SK-N-SH (cell line): ENCODE measurements around the gene MSL1.

Source experiments
- CTCF ChIP-seq: fragments of 200-600 bp; sonication (generic); IDR thresholded peaks from 2 replicates; pipeline ENCODE4 v1.6.1; 2017; ENCODE audit warnings: antibody characterized with exemption, mild to moderate bottlenecking, moderate library complexity
- RXRA ChIP-seq: IDR thresholded peaks from 2 replicates; pipeline ENCODE4 v1.4.0; 2012; ENCODE audit warnings: low read depth, mild to moderate bottlenecking, borderline replicate concordance
- ZBTB33 ChIP-seq: IDR thresholded peaks from 2 replicates; pipeline ENCODE4 v1.4.0; 2012; ENCODE audit warnings: low read depth, borderline replicate concordance

GRCh38 chr17:40110026-40110845 is 11.5 kb upstream of the MSL1 start:
- no peak for TF ChIP-seq RXRA
- TF ChIP-seq ZBTB33, result no peak
- no peak for TF ChIP-seq CTCF
